ENCODE measurements around the gene ZBTB20. TPM values are rescaled to one million over a fixed set of nuclear protein-coding genes. Genes with fewer than 3 reads are reported as not detected.

Gene ZBTB20
- total RNA-seq, 1 donor from 2014 or later: 91.2 TPM

DNA sequence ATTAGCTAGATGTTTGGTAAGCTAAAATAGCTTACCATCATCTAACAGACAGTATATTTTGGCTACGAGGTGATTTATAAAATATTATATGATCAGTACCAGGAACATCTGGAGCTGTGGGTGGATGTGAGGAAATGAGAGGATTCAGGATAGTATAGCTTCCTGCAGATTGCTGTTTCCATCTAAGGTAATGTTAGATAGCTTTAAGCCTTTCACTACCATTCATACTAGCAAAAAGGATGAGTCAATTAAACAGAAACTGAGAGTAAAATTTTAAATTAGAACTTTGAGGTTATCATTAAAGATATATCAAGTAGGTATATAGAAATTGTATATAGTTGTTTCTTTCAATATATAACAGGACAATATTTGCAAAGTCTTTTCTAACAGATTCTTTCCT lies 8.0 kb downstream of the ZBTB20 start:
- intact Hi-C loops (cut with micrococcal nuclease): no loop called here
- DNase-seq: no peak
- H3K4me3 Mint-ChIP-seq: no peak overlapping the region
- no peak overlapping the region for H3K27ac Mint-ChIP-seq
- H3K9me3 Mint-ChIP-seq: no peaks in the 10 kb centered on the region
- H3K4me1 Mint-ChIP-seq: peaks cover 16% of the 10 kb centered on the region
- TF ChIP-seq, protein P1, sequence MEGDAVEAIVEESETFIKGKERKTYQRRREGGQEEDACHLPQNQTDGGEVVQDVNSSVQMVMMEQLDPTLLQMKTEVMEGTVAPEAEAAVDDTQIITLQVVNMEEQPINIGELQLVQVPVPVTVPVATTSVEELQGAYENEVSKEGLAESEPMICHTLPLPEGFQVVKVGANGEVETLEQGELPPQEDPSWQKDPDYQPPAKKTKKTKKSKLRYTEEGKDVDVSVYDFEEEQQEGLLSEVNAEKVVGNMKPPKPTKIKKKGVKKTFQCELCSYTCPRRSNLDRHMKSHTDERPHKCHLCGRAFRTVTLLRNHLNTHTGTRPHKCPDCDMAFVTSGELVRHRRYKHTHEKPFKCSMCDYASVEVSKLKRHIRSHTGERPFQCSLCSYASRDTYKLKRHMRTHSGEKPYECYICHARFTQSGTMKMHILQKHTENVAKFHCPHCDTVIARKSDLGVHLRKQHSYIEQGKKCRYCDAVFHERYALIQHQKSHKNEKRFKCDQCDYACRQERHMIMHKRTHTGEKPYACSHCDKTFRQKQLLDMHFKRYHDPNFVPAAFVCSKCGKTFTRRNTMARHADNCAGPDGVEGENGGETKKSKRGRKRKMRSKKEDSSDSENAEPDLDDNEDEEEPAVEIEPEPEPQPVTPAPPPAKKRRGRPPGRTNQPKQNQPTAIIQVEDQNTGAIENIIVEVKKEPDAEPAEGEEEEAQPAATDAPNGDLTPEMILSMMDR (IDR thresholded peaks at IDR 0.05): no peak
- ChIA-PET POLR2A (interaction anchor here (1.0 kb wide), 1 partner anchor 7 kb away, joined by 5 read pairs; no protein-coding TSS in a partner anchor), CTCF (interaction anchor here (0.8 kb wide), 1 partner anchor 47 kb away, joined by 3 read pairs; no protein-coding TSS in a partner anchor)
- no peaks in the 10 kb centered on the region for H3K27me3 Mint-ChIP-seq
- no peak for ATAC-seq (ENCODE audit: low read depth)
- H3K36me3 Mint-ChIP-seq (ENCODE audit: low read depth): peaks cover 23% of the 10 kb centered on the region

- H3K4me3 Mint-ChIP-seq: no peak overlapping the region
- POLR2A ChIA-PET: interaction anchor here (1.2 kb wide), 1 partner anchor 11 kb away, joined by 4 read pairs; no protein-coding TSS in a partner anchor
- DNase-seq (no peak), ATAC-seq (ENCODE audit: low read depth) (no peak)
- H3K4me1 Mint-ChIP-seq: no peaks in the 10 kb centered on the region
- H3K27ac Mint-ChIP-seq: no peak overlapping the region
- peaks cover 9% of the 10 kb centered on the region for H3K36me3 Mint-ChIP-seq (ENCODE audit: low read depth)
- intact Hi-C loops (cut with micrococcal nuclease): no loop called here
- H3K9me3 Mint-ChIP-seq: peaks cover 3% of the 10 kb centered on the region
- CTCF ChIA-PET: no interaction called here
- H3K27me3 Mint-ChIP-seq: no peaks in the 10 kb centered on the region
- TF ChIP-seq, protein P1 (IDR thresholded peaks at IDR 0.05): no peak
Observed at GRCh38 chr3:115134648-115135347, 12.3 kb downstream of the ZBTB20 start.

- Mint-ChIP-seq H3K4me1 (peaks cover 8% of the 10 kb centered on the region), H3K36me3 (ENCODE audit: low read depth) (peaks cover 2% of the 10 kb centered on the region), H3K9me3 (no peaks in the 10 kb centered on the region), H3K27ac (no peak overlapping the region), H3K4me3 (no peak overlapping the region), H3K27me3 (no peaks in the 10 kb centered on the region)
- TF ChIP-seq, protein P1 (IDR thresholded peaks at IDR 0.05): no peak
- ChIA-PET POLR2A (no interaction called here), CTCF (no interaction called here)
- intact Hi-C loops (cut with micrococcal nuclease): no loop called here
- no peak for DNase-seq
- ATAC-seq (ENCODE audit: low read depth): no peak
Observed at GRCh38 chr3:115127208-115127607, 19.9 kb downstream of the ZBTB20 start.

GRCh38 chr3:115120597-115120996 lies 26.5 kb downstream of the ZBTB20 start:
- H3K4me3 Mint-ChIP-seq: no peak overlapping the region
- TF ChIP-seq, protein P1 (IDR thresholded peaks at IDR 0.05): no peak
- ChIA-PET POLR2A (no interaction called here), CTCF (no interaction called here)
- DNase-seq (no peak), ATAC-seq (ENCODE audit: low read depth) (no peak)
- peaks cover 17% of the 10 kb centered on the region for H3K4me1 Mint-ChIP-seq
- intact Hi-C loops (cut with micrococcal nuclease): no loop called here
- H3K27me3 Mint-ChIP-seq: no peaks in the 10 kb centered on the region
- H3K36me3 Mint-ChIP-seq (ENCODE audit: low read depth): peaks cover 10% of the 10 kb centered on the region
- H3K27ac Mint-ChIP-seq: no peak overlapping the region
- no peaks in the 10 kb centered on the region for H3K9me3 Mint-ChIP-seq

DNA sequence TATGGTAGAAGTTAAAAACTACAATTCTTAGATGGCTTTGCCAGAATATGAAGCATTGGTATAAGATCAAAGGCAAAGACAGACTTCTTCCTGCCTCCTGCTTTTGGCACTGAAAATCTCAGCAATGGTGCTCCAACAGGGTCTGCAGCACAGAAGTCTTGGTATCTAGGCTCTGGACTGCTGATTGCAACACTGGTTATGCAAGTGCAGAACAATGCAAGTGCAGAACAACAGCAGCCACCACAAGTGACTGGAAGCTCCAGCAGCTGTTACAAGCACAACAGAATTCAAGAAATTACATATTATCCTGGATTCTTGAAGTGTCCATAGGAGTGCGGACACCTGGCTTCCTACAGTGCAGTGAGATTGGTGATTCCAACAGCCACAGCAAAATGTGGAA lies 33.7 kb downstream of the ZBTB20 start:
- Mint-ChIP-seq H3K27me3 (no peaks in the 10 kb centered on the region), H3K4me1 (peaks cover 2% of the 10 kb centered on the region), H3K4me3 (no peak overlapping the region), H3K27ac (no peak overlapping the region), H3K9me3 (no peaks in the 10 kb centered on the region), H3K36me3 (ENCODE audit: low read depth) (peaks cover 20% of the 10 kb centered on the region)
- POLR2A ChIA-PET: no interaction called here
- DNase-seq (no peak), ATAC-seq (ENCODE audit: low read depth) (no peak)
- TF ChIP-seq, protein P1 (IDR thresholded peaks at IDR 0.05): no peak
- intact Hi-C loops (cut with micrococcal nuclease): no loop called here
- CTCF ChIA-PET: no interaction called here
